Measurements from ENCODE around the gene ANK3.

The ANK3 gene

GRCh38 chr10:60169111-60169510, 220.6 kb downstream of the ANK3 start:
- no peak for DNase-seq

DNA sequence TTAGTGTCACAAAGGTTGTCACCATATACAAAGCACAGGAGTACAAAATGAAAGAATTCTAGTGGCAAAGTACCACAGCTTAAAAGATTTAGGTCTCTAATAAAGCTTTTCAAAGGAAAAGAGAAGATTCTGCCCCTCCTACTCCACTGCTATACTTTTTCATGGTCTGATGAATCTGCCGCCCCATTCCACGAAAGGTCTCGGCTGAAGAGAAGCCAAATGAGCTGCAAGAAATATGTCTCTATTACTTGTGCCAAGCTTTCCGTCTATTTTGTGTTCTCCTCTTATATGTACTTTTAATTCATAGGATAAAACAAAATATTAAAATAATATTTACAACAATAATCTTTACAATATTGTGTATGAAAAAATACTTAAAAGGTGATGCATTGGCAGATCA, 222.6 kb downstream of the ANK3 start:
- DNase-seq, result no peak

- DNase-seq, result no peak
These were observed 225.9 kb downstream of the ANK3 start for GRCh38 chr10:60163786-60164185.

DNA sequence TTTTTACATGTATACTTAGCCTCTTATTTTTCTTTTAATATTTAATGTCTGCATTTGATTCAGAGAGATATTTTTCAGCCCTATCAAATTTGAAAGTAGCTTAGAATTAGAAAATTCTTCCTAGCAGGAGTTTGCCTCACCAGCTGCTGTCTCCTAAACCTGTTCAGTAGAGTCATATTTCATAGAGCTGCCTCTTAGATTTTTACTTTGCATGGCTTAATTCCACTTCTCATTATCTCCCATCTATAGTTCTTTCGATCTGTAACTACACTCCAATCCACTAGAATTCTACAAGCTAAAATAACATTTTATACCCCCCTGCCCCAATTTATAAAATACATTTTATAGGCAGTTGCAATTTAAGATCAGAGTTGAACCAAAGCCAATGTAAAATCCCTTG, 227.0 kb downstream of the ANK3 start:
- DNase-seq, result no peak

GRCh38 chr10:60155943-60156683, 233.6 kb downstream of the ANK3 start:
- DNase-seq, result no peak

DNA sequence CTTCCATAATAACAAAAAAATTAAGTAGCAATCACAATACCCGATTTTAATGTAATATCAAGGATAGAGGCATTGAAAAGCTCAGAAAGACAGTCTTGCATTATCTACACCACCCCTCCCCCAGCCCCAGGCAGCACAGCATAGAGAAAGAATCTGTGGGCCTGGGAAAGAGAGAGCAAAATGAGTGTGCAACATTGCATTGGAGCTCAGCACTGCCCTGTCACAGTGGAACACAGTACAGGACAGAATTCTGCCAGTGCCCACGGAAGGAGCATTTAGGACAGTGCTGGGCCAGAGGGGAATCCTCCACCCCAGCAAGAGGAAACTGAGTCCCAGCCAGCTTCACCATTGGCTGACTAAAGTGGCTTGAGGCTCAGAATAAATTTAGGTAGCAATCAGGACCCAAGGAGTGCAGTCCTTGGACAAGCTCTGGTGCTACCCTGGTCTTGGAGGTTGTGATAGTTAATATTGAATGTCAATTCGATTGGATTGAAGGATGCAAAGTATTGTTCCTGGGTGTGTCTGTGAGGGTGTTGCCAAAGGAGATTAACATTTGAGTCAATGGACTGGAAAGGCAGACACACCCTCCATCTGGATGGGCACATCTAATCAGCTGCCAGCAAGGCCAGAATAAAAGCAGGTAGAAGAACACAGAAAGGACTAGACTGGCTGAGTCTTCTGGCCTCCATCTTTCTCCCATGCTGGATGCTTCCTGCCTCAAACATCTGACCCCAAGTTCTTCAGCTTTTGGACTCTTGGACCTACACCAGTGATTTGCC, 234.4 kb downstream of the ANK3 start:
- DNase-seq, result no peak

GRCh38 chr10:60149003-60149402, 240.7 kb downstream of the ANK3 start:
- DNase-seq, result no peak

GRCh38 chr10:60148266-60148840, 241.3 kb downstream of the ANK3 start:
- no peak for DNase-seq

GRCh38 chr10:60147576-60148265, 242.0 kb downstream of the ANK3 start:
- DNase-seq, result no peak

- DNase-seq, result no peak
These were observed 242.7 kb downstream of the ANK3 start for GRCh38 chr10:60147025-60147424.

DNA sequence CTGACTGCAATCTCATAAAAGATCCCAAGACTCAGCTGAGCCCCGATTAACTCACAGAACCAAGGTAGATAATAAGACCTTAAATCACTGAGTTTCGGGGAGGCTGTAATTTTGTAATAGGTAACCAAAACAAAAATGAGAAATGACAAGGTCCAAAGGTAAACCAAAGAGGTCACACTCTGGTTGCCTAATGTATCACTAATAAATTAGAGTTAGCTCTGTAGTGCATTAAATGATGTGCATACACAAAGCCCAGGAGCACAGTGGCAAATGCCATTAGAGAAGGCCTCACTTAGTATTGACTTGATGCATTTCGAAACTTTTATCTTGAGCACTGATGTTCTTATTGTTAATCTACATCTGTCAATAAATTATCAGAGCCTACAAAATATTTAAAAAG, 245.6 kb downstream of the ANK3 start:
- DNase-seq, result no peak

DNA sequence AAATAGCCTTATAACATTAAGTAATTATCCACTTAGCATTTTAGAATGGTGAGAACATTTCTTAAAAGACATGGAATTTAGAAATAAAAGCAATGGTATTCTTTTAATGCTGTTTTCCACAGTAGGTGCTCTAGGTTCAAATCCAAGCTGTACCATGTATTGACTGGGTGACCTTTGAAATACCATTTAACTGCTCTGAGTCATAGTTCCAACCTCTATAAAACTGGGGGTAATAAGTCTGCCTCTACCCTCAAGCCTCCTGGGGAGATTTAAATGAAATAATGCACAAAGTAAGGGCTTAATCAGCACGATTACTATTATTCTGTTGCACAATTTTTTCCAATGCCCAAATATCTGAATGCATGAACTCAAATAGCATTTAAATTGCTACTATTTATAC, 246.9 kb downstream of the ANK3 start:
- DNase-seq, result no peak

DNA sequence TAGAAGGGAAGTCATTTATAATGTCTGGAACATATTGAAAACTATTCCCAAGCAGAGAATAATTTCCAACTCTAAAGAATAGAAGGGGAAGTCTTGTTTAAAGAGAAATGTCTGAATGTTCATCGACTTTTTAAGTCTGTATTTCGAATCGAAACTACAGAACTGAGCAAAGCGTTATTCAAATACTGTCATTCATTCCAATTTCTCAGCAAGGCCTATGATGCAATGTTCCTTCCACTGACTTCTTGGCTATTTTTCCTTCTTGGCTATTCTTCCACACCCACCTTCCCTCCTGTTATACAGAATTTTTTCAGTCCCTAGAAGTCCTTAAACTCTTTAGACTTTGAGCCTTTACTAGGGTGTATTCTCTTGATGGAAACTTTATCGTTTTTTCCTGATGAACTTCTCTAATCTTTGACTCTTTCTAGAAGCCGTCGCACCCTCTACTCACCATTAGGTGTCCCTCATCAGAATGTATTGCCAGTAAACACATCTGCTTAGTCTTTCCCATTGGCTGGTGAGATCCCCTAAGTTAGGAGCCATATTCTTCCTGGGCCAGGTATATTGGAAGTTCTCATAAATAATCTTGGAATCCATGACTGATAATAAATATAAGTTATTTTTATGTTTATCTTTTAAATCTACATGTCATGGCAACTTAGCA, 247.6 kb downstream of the ANK3 start:
- no peak for DNase-seq

GRCh38 chr10:60140651-60141632, 248.7 kb downstream of the ANK3 start:
- DNase-seq, result no peak

- no peak for DNase-seq
These were observed 249.7 kb downstream of the ANK3 start for GRCh38 chr10:60139798-60140566.

DNA sequence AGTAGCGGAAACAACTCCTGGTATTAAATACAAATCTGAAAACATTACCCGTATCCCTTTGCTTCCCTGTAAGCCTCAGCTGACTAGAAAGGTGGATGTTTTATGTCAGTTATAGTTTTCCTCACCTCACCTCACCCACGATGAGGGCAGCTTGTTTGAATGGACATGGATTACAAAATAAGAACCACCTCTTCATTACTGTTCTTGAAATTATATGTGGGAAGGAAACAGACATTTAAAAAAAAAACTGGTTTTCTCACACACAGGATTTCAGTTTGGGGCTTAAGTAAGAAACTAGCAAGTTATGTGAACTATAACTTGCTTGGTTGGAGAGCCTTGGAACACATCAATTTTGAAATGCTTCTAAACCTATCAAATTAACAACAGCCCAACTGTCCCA, 250.4 kb downstream of the ANK3 start:
- no peak for DNase-seq

GRCh38 chr10:60138842-60139241, 250.8 kb downstream of the ANK3 start:
- DNase-seq, result no peak

GRCh38 chr10:60138026-60138425, 251.6 kb downstream of the ANK3 start:
- no peak for DNase-seq

GRCh38 chr10:60137292-60137992, 252.2 kb downstream of the ANK3 start:
- DNase-seq, result no peak

DNA sequence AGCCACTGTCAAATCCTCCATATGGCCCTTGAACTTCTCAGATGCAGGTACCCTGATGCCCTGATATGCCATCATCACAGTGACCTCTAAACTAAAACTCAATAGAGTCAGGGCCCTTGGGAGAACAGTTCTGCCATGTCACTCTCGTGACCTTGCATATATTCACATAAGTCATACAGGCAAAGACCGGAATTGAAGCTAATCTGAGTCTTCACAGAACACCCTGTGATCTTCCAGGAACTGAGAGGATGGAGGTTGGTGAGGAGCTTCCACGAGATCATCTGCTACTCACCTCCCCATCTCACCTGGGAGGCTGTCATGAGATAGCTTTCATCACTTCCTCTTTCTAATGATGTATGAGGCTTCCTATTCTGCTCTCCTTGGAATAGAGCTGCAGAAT, 254.7 kb downstream of the ANK3 start:
- no peak for DNase-seq

Measured in central memory CD4-positive, alpha-beta T cell (primary cell).